HTR-8/SVneo (cell line): Measurements from ENCODE around the gene NPIPB2.
"Not testable (repeated sequence)": the region's sequence is repeated elsewhere in the genome, so short reads cannot be mapped to it uniquely, and the experiment has no call there.

Experiments used
- DNase-seq: peaks from one replicate; pipeline ENCODE4 v3.0.0; 2011; ENCODE audit warnings: low spot score, mixed read lengths; ENCODE audit not compliant: insufficient read length
- FAIRE-seq: peaks from 2 replicates; lab custom pipeline; 2011; peaks lifted over from hg19 to GRCh38; lab: Jason Lieb, UNC

NPIPB2 gene

DNA sequence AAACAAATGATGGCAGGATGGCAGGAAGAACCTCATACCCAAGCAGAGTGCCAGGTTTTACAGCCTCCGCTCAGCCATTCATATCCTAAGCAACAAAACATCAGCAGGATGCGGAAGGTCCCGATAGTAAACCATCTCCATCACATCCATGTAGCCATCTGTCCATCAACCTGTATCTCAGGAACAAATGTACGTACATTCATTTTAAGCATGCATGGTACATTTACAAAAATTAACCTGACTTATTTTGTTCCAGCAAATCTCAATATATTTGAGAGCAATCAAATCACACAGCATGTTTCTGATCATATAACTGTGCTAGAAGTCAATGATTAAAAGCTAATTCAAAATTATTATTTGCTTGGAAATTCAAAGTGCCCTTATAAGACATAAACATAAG lies at the start of gene NPIPB2:
TSS of gene NPIPB2 (minus strand) at position 101 of the 400 bp plus-strand sequence. CDS start at position 101, 0 bp downstream.
- DNase-seq, FAIRE-seq: not testable (repeated sequence)

DNA sequence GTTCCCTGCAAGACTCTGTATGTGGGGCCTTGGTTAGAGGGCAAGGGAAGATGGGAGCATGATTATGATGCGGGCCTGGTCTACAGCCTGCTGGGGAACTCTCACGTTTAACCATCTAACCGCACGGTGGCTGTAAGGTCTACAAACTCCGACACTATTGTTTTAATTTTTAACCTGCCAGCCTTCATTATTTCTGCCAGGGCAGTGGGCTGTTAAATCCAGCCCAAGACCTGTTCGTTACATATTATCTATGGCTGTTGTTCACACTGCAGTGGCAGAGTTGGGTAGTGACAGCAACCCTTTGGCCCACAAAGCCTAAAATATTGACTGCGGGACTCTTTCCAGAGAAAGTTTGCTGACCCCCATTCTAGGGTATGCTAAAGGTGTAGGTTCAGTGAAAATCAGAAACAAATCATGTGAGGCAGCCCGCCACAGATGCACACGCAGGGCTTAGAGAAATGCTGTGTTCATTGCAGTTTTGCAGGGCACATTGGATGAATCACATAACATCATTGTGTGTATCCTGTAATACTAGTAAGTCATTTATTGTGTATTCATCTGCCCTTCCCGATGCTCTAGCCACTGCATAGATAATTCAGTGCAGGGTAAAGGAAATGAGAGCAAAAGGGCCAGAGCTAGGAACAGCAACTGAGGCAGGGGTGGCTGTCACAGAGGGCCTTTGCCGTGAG lies 49.0 kb upstream of the NPIPB2 start:
- no peak for DNase-seq
- FAIRE-seq = no peak

DNA sequence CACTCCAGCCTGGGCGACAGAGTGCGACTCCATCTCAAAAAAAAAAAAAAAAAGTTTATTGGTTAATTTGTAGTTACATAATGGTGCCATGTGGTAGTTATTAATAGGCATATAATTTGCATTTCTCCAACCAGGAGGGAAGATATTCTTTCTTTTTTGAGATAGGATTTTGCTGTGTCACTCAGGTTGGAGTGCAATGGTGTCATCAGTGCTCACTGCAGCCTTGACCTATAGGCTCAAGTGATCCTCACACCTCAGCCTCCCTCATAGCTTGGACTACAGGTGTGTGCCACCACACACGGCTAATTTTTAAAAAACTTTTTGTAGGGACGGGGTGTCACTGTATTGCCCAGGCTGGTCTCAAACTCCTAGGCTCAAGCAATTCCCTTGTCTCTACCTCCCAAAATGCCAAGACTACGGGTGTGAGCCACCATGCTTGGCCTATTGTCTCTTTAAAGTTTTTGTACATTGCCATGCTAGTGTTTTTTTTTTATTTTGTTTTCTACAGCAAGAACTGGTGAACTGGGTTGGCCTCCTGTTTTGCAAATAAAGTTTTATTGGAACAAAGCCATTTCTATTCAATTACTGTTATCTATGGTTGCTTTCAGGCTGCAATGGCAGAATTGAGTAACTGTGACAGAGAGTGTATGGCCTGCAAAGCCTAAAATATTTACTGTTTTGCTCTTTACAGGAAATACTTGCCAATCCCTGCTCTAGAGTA lies 46.6 kb upstream of the NPIPB2 start:
- FAIRE-seq (no peak), DNase-seq (no peak)

DNA sequence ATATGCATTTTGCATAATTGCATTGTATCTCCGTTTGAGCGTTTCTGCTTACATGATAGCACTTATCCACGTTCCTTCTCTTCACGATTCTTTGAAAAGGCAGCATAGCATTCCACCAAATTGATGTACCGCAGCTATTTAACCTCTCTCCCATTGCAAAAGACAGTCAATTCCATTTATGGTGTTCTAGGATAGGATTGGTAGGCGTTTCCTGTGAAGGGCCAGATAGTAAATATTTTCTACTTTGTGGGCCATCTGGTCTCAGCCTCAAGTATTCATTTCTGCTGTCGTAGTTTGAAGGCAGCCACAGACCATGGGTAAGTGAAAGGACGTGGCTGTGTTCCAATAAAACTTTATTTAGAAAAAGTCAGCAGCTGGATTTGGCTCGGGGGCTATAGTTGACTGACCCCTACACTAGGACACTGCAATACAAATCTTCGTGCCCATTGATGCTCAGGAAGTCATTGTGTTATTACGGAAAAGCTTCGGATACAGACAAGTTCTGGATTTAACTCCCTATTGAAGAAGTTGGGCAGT lies 44.7 kb upstream of the NPIPB2 start:
- DNase-seq (no peak), FAIRE-seq (no peak)

DNA sequence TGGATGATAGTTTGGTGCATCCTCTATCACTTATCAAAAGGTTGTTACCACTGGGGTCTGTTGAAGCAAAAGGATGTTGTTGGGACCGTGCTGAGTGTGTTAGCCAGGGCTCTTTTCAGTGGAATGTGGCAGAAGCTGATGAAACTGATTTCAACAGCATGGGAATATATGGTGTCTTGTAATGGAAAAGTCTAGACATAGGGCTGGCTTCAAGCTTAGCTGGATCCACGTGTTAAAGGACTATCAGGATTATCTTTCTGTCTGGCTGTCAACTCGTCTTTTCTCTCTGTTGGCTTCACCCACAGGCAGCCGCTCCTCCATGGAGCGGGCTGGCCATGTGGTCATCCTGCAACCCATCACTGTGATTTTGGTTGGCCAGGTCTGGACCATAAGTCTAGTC lies 43.4 kb upstream of the NPIPB2 start:
- no peak for DNase-seq
- FAIRE-seq = no peak

DNA sequence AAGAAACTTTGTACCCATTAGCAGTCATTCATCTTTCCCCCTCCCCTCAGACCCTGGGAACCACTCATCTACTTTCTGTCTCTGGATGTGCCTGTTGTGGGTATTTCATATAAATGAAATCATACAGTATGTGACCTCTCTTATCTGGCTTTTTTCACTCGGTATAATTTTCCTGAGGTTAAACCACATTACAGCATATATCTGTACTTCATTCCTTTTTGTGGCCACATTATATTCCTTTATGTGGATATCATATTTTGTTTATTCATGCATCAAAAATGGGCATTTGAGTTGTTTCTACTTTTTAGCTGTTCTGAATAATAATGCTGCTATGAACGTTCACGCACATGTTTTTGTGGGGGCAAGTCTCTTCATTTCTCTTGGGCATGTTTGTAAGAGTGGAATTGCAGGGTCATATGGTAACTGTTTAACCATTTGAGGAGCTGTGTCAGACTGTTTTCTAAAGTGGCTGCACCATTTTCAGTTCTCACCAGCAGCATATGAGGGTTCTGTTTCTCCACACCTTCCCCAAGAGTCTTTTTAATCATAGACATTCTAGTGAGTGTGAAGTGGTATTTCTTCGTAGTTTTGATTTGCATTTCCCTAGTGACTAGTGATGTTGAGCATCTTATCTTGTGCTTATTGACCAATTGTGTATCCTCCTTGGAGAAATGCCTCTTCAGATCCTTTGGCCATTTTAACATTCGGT lies 38.4 kb upstream of the NPIPB2 start:
- FAIRE-seq (no peak), DNase-seq (no peak)

DNA sequence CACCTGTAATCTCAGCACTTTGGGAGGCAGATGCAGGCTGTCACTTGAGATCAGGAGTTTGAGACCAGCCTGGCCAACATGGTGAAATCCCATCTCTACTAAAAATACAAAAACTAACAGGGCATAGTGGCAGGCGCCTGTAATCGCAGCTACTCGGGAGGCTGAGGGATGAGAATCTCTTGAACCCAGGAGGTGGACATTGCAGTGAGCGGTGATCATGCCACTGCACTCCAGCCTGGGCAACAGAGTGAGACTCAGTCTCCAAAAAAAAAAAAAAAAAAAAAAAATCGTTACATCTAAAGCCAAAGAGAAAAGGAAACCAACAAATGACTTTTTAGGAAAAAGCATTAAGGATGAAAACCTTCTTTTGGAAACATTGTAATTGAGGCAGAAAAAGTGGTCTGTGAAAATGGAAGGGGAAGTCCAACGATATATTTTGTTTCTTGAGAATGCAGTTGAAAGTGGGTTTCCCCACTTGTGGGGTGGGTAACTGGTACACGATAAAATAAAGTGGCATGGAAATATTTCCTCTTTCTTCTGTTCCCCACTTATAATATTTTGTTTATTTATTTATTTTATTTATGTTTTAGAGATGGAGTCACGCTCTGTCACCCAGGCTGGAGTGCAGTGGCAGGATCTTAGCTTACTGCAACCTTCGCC lies 37.3 kb upstream of the NPIPB2 start:
- FAIRE-seq (no peak), DNase-seq (no peak)

DNA sequence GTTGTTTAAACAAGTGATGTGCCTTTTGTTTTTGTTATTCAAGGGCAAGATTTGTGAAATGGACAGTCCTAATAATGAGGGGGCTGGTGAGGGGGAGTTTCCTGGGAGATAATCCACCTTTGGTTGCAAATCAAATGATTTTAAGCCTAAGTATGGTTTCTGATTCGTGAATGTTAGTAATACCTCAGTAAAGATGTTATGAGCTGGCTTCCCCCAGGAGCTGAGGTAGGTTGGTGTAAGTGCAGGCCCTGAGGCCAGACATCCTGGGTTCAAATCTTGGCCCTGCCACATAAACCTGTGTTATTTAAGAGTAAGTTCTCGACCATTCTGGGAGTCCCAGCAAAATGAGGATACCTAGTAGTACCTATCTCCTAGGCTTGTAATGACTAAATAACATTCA lies 36.2 kb upstream of the NPIPB2 start:
- no peak for FAIRE-seq

DNA sequence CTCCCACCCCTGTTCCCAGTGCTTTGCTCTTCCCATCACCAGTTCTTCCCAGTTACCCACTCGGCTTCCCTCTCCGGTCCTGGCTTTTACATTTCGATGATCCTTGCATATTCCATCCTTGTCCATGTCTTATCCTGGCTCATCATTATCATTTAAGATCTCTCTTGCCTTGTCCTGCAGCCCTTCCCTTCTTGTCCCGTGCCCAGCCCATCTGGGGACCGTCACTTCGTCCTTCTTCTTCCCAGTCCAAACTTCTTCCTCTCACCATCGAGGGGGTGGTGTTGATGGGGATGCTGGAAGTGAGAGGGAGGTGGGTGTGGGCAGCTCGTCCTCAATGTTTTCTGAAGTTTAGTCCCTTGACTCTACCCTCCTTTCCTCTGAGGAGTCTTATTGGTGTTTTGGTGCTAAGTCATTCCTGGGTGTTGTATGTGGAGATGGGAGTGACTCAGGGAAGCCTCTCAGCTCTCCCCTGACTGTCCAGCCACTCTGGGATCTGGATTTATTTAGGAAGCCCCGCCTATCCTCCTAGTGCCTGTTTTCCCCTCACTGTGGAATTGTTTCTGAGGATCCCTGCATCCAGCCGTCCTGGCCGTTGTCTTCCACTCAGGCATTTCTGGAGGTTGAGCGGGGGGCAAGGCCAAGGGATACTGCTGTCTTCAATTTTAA lies 35.7 kb upstream of the NPIPB2 start:
- DNase-seq (peak; percentile 66), FAIRE-seq (no peak)

More for the DNA sequence above, 36.2 kb upstream of the NPIPB2 start:
- DNase-seq = no peak

DNA sequence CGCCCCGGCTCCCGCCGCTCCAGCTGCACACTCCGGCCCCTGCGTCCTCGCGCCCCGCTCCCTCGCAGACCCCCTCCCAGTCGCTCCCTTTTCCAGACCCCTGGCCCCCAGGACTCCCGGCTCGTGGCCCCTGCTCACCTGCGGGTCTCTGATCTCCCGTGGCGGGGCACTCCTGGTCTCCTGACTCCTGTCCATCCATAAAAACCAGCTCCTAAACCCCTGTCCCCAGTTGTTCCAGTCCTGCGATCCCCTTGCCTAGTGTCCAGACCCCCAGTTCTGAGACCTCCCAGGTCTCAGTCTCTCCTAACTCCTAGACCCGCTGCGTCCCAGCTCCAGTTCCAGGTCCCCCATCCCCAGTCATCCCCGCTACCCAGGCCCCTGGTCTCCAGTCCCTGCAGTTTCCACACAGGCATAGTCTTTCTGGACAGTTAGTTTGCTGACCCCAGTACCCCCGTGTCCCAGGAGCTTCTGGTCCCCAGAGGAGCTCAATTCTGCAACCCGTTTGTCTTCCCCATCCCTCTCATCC lies 35.1 kb upstream of the NPIPB2 start:
- no peak for FAIRE-seq
- no peak for DNase-seq

DNA sequence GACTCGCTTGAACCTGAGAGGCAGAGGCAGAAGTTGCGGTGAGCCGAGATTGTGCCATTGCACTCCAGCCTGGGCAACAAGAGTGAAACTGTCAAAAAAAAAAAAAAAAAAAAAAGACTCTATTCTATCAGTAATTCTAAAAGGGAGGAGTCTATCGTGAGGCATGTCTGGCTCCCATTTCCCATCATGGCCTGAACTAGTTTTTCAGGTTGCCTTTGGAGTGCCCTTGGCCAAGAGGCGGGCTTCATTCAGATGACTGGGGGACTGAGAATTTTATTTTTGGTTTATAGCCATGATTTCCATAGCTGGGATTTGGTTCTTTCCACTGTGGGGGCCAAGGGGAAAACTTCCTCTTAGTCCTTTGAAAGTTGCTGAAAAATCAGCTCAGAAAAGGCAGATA lies 31.2 kb upstream of the NPIPB2 start:
- DNase-seq = no peak
- no peak for FAIRE-seq

DNA sequence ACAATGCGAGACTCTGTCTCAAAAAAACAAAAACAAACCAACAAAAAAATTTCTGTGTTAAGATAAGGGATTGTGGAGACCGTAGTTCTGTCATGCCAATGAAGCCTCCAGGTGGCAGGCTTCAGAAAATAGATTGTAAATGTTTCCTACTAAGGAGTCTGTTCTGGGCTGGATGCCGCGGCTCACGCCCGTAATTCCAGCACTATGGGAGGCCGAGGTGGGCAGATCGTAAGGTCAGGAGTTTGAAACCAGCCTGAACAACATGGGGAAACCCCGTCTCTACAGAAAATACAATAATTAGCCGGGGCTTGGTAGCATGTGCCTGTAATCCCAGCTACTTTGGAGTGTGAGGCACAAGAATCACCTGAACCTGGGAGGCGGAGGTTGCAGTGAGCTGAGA lies 30.3 kb upstream of the NPIPB2 start:
- FAIRE-seq (no peak), DNase-seq (no peak)

DNA sequence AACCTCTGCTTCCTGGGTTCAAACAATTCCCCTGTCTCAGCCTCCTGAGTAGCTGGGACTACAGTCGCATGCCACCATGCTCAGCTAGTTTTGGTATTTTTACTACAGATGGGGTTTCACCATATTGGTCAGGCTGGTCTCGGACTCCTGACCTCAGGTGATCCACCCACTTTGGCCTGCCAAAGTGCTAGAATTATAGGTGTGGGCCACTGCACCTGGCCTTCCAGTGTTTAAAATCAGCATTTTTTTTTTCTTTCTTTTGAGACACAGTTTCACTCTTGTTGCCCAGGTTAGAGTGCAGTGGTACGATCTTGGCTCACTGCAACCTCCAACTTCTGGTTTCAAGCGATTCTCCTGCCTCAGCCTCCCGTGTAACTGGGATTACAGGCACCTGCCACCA lies 28.4 kb upstream of the NPIPB2 start:
- not testable (repeated sequence) for DNase-seq, FAIRE-seq

DNA sequence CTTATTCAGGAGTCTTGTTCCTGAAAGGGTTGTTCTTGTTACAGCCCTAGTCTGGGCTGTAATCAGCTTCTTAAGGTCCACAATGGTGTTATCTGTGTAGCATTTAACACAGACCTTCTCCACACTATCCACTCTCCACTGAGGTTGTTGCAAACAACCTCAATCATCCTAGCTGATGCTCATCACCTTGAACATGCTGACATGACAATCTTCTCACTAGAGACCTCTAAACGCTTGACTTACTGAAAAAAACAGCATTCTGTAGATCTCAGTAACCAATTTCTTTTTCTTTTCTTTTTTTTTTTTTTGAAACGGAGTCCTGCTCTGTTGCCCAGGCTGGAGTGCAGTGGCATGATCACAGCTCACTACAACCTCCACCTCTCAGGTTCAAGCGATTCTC lies 26.7 kb upstream of the NPIPB2 start:
- no peak for FAIRE-seq
- no peak for DNase-seq

DNA sequence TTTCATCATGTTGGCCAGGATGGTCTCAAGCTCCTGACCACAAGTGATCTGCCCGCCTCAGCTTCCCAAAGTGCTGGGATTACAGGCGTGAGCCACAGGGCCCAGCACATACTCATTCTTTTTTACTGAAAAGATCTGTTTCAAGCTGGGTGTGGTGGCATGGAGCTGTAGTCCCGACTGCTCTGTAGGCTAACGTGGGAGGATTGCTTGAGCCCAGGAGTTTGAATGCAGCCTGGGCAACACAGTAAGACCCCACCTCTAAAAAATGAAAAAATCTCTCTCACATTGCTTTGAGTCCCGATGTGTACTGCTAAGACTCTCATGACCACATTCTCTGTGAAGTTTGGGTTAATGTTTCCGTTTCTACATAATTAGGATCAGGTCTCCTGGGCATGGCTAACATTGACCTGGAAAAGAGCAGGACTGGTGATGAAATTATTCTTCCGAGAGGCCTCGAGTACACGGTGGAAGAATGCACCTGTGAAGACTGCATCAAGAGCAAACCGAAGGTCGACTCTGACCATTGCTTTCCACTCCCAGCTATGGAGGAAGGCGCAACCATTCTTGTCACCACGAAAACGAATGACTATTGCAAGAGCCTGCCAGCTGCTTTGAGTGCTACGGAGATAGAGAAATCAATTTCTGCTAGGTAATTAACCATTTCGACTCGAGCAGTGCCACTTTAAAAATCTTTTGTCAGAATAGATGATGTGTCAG lies 25.5 kb upstream of the NPIPB2 start:
- FAIRE-seq = no peak
- no peak for DNase-seq

DNA sequence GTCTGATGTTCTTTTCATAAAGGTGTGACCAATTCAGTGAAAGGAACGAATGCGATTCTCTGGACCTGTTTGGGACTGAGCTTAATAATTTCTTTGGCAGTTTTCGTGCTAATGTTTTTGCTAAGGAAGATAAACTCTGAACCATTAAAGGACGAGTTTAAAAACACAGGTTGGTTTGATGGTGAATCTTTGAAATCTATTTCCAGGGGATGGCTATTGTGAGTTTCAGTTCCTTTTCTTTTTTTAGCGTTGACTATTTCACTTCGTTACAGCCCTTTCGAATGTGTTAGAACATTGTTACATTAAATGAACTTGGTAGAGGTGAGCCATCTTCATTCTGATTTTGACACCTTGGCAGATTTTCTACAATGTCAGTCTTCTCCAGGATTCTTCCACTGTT lies 24.3 kb upstream of the NPIPB2 start:
- FAIRE-seq (no peak), DNase-seq (no peak)

DNA sequence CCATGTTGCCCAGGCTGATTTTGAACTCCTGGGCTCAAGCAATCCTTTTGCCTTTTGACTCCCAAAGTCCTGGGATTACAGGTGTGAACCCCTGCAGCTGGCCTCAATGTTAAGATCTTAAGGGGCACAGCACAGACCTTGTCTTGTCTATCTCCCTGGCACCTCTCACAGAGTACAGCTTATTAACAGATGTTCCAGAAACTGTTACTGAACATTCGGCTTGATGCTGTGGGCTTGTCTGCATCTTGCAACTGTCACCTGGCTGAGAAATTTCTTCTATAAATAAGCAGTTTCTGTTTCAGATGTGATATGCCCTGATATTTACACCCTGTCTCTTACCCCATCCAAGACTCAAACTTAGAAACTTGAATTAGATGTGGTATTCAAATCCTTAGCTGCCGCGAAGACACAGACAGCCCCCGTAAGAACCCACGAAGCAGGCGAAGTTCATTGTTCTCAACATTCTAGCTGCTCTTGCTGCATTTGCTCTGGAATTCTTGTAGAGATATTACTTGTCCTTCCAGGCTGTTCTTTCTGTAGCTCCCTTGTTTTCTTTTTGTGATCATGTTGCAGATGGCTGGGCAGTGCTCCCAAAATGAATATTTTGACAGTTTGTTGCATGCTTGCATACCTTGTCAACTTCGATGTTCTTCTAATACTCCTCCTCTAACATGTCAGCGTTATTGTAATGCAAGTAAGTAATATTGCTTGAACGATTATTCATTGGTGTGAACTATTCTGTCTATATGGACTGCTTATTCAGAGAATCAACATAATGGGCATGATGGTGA lies 23.1 kb upstream of the NPIPB2 start, which contains the start of gene TNFRSF17:
TSS of gene TNFRSF17 (plus strand) at position 450 of the 791 bp plus-strand sequence. CDS start at position 565, 115 bp downstream.
- FAIRE-seq (no peak), DNase-seq (no peak)

DNA sequence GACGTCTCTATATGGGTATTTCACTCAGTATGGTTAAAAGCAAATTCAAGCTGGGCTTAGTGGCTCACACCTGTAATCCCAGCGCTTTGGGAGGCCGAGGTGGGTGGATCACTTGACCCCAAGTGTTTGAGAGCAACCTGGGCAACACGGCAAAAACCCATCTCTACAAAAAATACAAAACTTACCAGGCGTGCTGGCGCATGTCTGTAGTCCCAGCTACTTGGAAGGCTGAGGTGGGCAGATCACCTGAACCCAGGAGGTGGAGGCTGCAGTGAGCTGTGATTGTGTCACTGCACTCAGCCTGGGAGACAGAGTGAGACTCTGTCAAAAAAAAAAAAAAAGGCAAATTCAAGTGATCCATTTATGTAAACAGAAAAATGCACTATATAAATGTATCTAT lies 21.9 kb upstream of the NPIPB2 start:
- DNase-seq = no peak
- no peak for FAIRE-seq
